ENCODE data around the gene RNF148. TPM values are rescaled to one million over a fixed set of nuclear protein-coding genes. Genes with fewer than 3 reads are reported as not detected.

RNF148 gene
- total RNA-seq, 1 donor from 2014 or later = 1.5 TPM

- intact Hi-C loops (cut with DNase I) = no loop called here
- TF ChIP-seq CTCF (IDR thresholded peaks at IDR 0.05) = no peak
- no peak for DNase-seq (ENCODE audit: low spot score in 2 of 2)
- H3K4me3 ChIP-seq = no peak overlapping the region
- no peaks in the 10 kb centered on the region for H3K9me3 ChIP-seq
- no peaks in the 10 kb centered on the region for H3K27me3 ChIP-seq
- H3K27ac ChIP-seq = no peak overlapping the region
- H3K4me1 ChIP-seq = no peaks in the 10 kb centered on the region
- no peaks in the 10 kb centered on the region for H3K36me3 ChIP-seq
These were observed 36.2 kb upstream of the RNF148 start for GRCh38 chr7:122738947-122739346.

GRCh38 chr7:122736183-122736582 is 33.5 kb upstream of the RNF148 start:
- no peak for TF ChIP-seq CTCF (IDR thresholded peaks at IDR 0.05)
- no peaks in the 10 kb centered on the region for H3K27me3 ChIP-seq
- DNase-seq (ENCODE audit: low spot score in 2 of 2) = no peak
- intact Hi-C loops (cut with DNase I) = no loop called here
- no peak overlapping the region for H3K4me3 ChIP-seq
- no peaks in the 10 kb centered on the region for H3K4me1 ChIP-seq
- H3K36me3 ChIP-seq = no peaks in the 10 kb centered on the region
- no peaks in the 10 kb centered on the region for H3K9me3 ChIP-seq
- no peak overlapping the region for H3K27ac ChIP-seq

- Histone ChIP-seq H3K27ac (no peak overlapping the region), H3K36me3 (no peaks in the 10 kb centered on the region), H3K9me3 (peaks cover 0 to 3% of the 10 kb centered on the region in 2 donors), H3K4me1 (no peaks in the 10 kb centered on the region), H3K4me3 (no peak overlapping the region), H3K27me3 (no peaks in the 10 kb centered on the region)
- intact Hi-C loops (cut with DNase I) = no loop called here
- no peak for TF ChIP-seq CTCF (IDR thresholded peaks at IDR 0.05)
- no peak for DNase-seq (ENCODE audit: low spot score in 2 of 2)
These were observed 25.0 kb upstream of the RNF148 start for GRCh38 chr7:122727759-122728158.

- no peak overlapping the region for H3K4me3 ChIP-seq
These were observed 24.6 kb upstream of the RNF148 start for GRCh38 chr7:122727354-122727753.

GRCh38 chr7:122726881-122727280 is 24.2 kb upstream of the RNF148 start:
- intact Hi-C loops (cut with DNase I) = no loop called here
- TF ChIP-seq CTCF (IDR thresholded peaks at IDR 0.05) = no peak
- no peaks in the 10 kb centered on the region for H3K4me1 ChIP-seq
- no peaks in the 10 kb centered on the region for H3K36me3 ChIP-seq
- H3K27ac ChIP-seq = no peak overlapping the region
- H3K27me3 ChIP-seq = no peaks in the 10 kb centered on the region
- no peak overlapping the region for H3K4me3 ChIP-seq
- DNase-seq (ENCODE audit: low spot score in 2 of 2) = no peak
- H3K9me3 ChIP-seq = peaks cover 0 to 3% of the 10 kb centered on the region in 2 donors

More at GRCh38 chr7:122727354-122727753, 24.6 kb upstream of the RNF148 start:
- intact Hi-C loops (cut with DNase I) = no loop called here
- peaks cover 0 to 3% of the 10 kb centered on the region in 2 donors for H3K9me3 ChIP-seq
- no peaks in the 10 kb centered on the region for H3K36me3 ChIP-seq
- no peak overlapping the region for H3K27ac ChIP-seq
- no peaks in the 10 kb centered on the region for H3K27me3 ChIP-seq
- H3K4me1 ChIP-seq = no peaks in the 10 kb centered on the region
- no peak for DNase-seq (ENCODE audit: low spot score in 2 of 2)
- TF ChIP-seq CTCF (IDR thresholded peaks at IDR 0.05) = no peak

GRCh38 chr7:122724366-122724765 is 21.6 kb upstream of the RNF148 start:
- Histone ChIP-seq H3K27ac (no peak overlapping the region), H3K4me3 (no peak overlapping the region), H3K9me3 (peaks cover 0 to 3% of the 10 kb centered on the region in 2 donors), H3K27me3 (no peaks in the 10 kb centered on the region), H3K36me3 (no peaks in the 10 kb centered on the region), H3K4me1 (no peaks in the 10 kb centered on the region)
- TF ChIP-seq CTCF (IDR thresholded peaks at IDR 0.05) = no peak
- no peak for DNase-seq (ENCODE audit: low spot score in 2 of 2)
- intact Hi-C loops (cut with DNase I) = no loop called here
